ENCODE results near the gene ABCC3. TPM values are rescaled to one million over a fixed set of nuclear protein-coding genes. Genes with fewer than 3 reads are reported as not detected.
A peak's percentile ranks its signal among the peaks of the same experiment; 100 is the strongest.

ABCC3 gene
- total and polyA plus RNA-seq, 2 of the 8 experiments (the other 6 are each of a cell fraction or from before 2014, with no cell fraction given): 0.35 to 0.37 TPM

DNA sequence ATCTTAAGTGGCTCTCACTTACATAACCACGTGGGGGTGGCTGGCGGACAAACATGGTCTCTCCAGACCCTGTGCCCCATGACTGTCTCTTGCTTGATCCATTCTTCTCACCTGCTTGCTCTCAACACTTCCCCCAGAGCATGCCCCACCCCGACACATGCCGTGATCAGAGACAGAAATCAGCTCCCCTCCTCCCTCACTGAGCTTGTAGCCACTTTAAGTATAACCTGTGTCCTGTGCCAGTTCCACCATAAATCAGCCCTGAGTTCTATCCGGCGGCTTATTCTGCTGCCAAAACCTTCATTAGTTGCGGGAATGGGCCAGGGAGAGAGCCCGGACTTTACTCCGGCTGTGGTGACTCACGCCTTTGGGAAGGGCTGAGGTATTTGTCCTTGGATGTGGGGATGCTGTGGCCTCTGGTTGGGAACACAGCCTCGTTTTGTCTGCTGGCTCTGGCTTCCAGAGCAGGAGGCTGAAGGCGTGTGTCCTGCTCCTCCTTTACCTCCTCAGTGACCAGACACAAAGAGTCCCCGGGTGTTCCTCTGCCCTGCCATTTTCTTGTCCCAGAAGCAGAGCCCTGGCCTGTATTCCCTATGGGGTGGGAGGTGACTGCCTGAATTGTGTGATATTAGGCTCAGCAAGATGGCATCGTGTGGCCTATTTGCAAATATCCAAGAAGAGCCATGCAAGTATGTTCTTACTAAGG, 52.0 kb downstream of the ABCC3 start:
- no peak overlapping the region for H2AK5ac ChIP-seq (ENCODE audit: low read depth, low read length)
- H2BK20ac ChIP-seq (ENCODE audit: low read length): peak overlapping the region; percentile 64; the same call in 1 of the 2 replicates
- peak overlapping the region; percentile 54; the same call in 1 of the 2 replicates for H2BK15ac ChIP-seq (ENCODE audit: low read length)
- no peak overlapping the region for H3K4me3 ChIP-seq (ENCODE audit: extremely low read depth in 1 of 4, insufficient read depth in 2 of 4, low read depth in 3 of 4, low read length in 4 of 4)
- no peaks in the 10 kb centered on the region for H3K23me2 ChIP-seq (ENCODE audit: low read depth, low read length)
- H3K9me3 ChIP-seq (ENCODE audit: insufficient read depth in 2 of 2, low read depth in 1 of 2, low read length in 1 of 2): no peaks in the 10 kb centered on the region
- H3K4me1 ChIP-seq (replicated peaks in 1 of 4; ENCODE audit: control insufficient read depth in 3 of 4, insufficient read depth in 4 of 4, low read length in 3 of 4): peaks cover 1 to 28% (median 10%) of the 10 kb centered on the region in 4 experiments; a peak in 6 of 7 replicates
- CTCF ChIA-PET (ENCODE audit: partially characterized antibody): interaction anchor here (1.1 to 20.2 kb wide), 11 partner anchors 8 to 204 kb away, joined by 3 to 391 read pairs (median 4); no protein-coding TSS in a partner anchor
- H4K91ac ChIP-seq (replicated peaks; ENCODE audit: insufficient read length, low read length): no peak overlapping the region
- no peaks in the 10 kb centered on the region for H4K20me1 ChIP-seq (replicated peaks in 1 of 2; ENCODE audit: control insufficient read depth in 1 of 2, insufficient read depth in 2 of 2, low read length in 2 of 2)
- H3K79me2 ChIP-seq (ENCODE audit: control insufficient read depth in 1 of 2, insufficient read depth in 2 of 2, low read length in 2 of 2): no peaks in the 10 kb centered on the region
- no peak overlapping the region for H2BK120ac ChIP-seq (replicated peaks; ENCODE audit: low read depth, low read length)
- H3K79me1 ChIP-seq (ENCODE audit: low read depth, low read length): no peaks in the 10 kb centered on the region
- WGBS, 2 experiments (ENCODE audit: extremely low coverage in 1 of 2, insufficient coverage in 1 of 2, insufficient read length in 1 of 2, insufficient replicate concordance in 2 of 2, low coverage in 1 of 2, low lambda C conversion rate in 2 of 2, missing lambda C conversion rate in 1 of 2): 82% methylated on average over 14 of the region's 14 CpGs; no CpG with 5 or more reads in 1 of the 2 experiments
- no peak overlapping the region for H4K5ac ChIP-seq (ENCODE audit: insufficient read length, low read depth, low read length)
- H2BK12ac ChIP-seq (ENCODE audit: low read depth, low read length): no peak overlapping the region
- DNase-seq (ENCODE audit: low read depth in 1 of 2, low spot score in 2 of 2): no peak
- no peak overlapping the region for H3K9ac ChIP-seq (replicated peaks in 1 of 4; ENCODE audit: extremely low read depth in 1 of 4, low read depth in 3 of 4, low read length in 3 of 4)
- no peak overlapping the region for H4K8ac ChIP-seq (ENCODE audit: extremely low read depth, insufficient read depth, low read length)
- POLR2A ChIA-PET (ENCODE audit: partially characterized antibody): interaction anchor here (0.8 to 1.2 kb wide), 3 partner anchors 9 to 70 kb away, joined by 3 read pairs; no protein-coding TSS in a partner anchor
- no peaks in the 10 kb centered on the region for H3K27me3 ChIP-seq (replicated peaks in 1 of 4; ENCODE audit: control insufficient read depth in 3 of 4, extremely low read depth in 1 of 4, insufficient read depth in 3 of 4, low read length in 3 of 4)
- H3K4ac ChIP-seq (replicated peaks; ENCODE audit: insufficient read length, low read depth, low read length): no peak overlapping the region
- peak overlapping the region; percentile 67; the same call in 1 of the 2 replicates for H2BK5ac ChIP-seq (ENCODE audit: low read depth, low read length)
- H3K23ac ChIP-seq (ENCODE audit: insufficient read length): no peak overlapping the region
- H3K4me2 ChIP-seq (ENCODE audit: insufficient read depth in 1 of 2, low read depth in 2 of 2, low read length in 2 of 2): no peak overlapping the region
- no peak for FAIRE-seq
- no peak overlapping the region for H3K27ac ChIP-seq (ENCODE audit: low read depth, low read length)
- H3K56ac ChIP-seq (replicated peaks; ENCODE audit: insufficient read length, low read depth, low read length): no peak overlapping the region
- H3K14ac ChIP-seq (ENCODE audit: insufficient read length): no peak overlapping the region
- 0 out of 2 replicates have a peak overlapping the region, but pooled peaks have one; percentile 83 for H2AFZ ChIP-seq (ENCODE audit: low read length)
- H3K18ac ChIP-seq (ENCODE audit: extremely low read depth, low read length): no peak overlapping the region
- no peaks in the 10 kb centered on the region for H3K36me3 ChIP-seq (ENCODE audit: control insufficient read depth in 2 of 4, insufficient read depth in 4 of 4, low read length in 3 of 4)
- TF ChIP-seq MAFK (IDR thresholded peaks at IDR 0.05; ENCODE audit: low read depth, low read length): no peak
- TF ChIP-seq, protein P1, sequence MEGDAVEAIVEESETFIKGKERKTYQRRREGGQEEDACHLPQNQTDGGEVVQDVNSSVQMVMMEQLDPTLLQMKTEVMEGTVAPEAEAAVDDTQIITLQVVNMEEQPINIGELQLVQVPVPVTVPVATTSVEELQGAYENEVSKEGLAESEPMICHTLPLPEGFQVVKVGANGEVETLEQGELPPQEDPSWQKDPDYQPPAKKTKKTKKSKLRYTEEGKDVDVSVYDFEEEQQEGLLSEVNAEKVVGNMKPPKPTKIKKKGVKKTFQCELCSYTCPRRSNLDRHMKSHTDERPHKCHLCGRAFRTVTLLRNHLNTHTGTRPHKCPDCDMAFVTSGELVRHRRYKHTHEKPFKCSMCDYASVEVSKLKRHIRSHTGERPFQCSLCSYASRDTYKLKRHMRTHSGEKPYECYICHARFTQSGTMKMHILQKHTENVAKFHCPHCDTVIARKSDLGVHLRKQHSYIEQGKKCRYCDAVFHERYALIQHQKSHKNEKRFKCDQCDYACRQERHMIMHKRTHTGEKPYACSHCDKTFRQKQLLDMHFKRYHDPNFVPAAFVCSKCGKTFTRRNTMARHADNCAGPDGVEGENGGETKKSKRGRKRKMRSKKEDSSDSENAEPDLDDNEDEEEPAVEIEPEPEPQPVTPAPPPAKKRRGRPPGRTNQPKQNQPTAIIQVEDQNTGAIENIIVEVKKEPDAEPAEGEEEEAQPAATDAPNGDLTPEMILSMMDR (IDR thresholded peaks at IDR 0.05; ENCODE audit: control extremely low read depth in 1 of 3, insufficient read depth in 1 of 3, low read depth in 1 of 3, low read length in 3 of 3): no peak
- no peak for TF ChIP-seq RXRA (IDR thresholded peaks at IDR 0.05; ENCODE audit: insufficient read depth, low read depth, low read length)
- TF ChIP-seq CHD2 (IDR thresholded peaks at IDR 0.05; ENCODE audit: low read length): no peak
- TF ChIP-seq SP1 (IDR thresholded peaks at IDR 0.05; ENCODE audit: low read depth, low read length): no peak
- no peak for TF ChIP-seq CTBP2 (IDR thresholded peaks at IDR 0.05; ENCODE audit: borderline replicate concordance, insufficient read depth, insufficient read length, low read length)
- TF ChIP-seq EGR1 (IDR thresholded peaks at IDR 0.05; ENCODE audit: borderline replicate concordance, low read depth, low read length): no peak
- no peak for TF ChIP-seq JUND (IDR thresholded peaks at IDR 0.05; ENCODE audit: low read length)
- TF ChIP-seq, protein P2, sequence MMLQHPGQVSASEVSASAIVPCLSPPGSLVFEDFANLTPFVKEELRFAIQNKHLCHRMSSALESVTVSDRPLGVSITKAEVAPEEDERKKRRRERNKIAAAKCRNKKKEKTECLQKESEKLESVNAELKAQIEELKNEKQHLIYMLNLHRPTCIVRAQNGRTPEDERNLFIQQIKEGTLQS (IDR thresholded peaks at IDR 0.05; ENCODE audit: insufficient read depth, low read depth, low read length): no peak

All from H1 (cell line).